HG02884 (cell line): ENCODE results near the gene SEMA4D.

Experiments used
- ATAC-seq: cut with Tn5 transposase; IDR thresholded peaks from one replicate; pipeline ENCODE4 v1.9.1; 2021; ENCODE audit warnings: mild to moderate bottlenecking, moderate library complexity; ENCODE audit not compliant: unreplicated experiment

Gene SEMA4D

DNA sequence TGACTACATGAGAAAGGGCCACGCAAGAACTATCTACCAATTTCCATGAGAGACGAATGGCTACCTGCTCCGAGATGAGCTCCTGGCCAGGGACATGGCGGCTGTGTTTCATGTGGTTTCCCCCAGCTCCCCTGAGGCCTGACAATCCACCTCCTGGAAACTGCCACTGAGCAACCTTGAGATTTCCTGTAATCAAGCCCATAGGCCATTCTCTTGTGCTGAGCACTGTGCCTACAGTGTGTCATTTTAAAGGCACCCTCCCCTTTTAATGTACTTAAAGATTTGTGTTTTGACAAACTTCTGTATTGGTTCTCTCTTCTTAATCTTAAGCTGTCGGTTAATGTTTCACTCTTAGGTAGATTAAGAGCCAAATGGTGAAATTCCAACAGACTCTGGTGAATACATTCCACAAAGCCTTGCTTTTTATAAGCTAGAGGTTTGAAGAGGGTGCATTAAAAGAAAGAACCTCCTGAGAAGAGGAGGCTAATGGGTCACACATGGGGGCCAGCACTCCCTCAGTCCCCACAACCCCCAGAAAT is 107.3 kb downstream of the SEMA4D start:
- ATAC-seq: no peak

DNA sequence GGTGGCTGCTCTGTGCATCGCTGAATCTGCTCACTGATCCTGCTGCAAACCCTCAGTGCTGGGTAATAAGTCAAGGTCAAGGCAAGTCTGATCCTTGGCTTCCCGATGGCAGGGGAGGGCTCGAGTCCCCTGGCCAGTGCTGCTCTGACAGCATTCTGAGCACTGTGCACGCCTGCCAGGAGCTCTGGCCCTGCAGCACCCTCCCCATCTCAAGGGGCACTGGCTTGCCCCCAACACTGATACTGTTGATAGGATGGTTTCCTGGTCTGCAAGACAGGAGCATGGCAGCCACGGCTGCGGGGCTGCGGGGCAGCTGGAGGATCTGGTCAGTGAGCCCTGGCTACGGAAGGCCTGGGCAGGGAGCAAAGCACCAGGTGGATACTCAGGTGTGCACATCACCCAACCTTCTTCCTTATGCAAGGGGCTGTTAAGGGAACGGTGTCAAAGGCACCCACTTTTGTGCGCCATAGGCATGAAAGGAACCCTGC is 107.8 kb downstream of the SEMA4D start:
- ATAC-seq: no peak

DNA sequence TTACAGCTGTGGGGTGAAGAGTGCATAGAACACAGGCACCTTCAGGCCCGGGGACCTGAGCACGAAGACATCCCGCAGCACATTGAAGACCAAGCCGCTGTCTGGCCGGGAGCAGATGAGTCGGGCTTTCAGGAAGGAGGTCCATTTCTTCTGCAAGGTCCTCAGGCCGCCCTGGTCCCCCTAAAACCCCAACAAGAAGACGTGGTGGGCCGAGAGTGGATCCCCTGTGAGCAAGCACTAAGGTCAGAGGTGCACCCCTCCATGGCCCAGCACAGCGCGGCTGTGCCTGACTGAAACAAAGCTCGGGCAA is 109.1 kb downstream of the SEMA4D start:
- no peak for ATAC-seq

DNA sequence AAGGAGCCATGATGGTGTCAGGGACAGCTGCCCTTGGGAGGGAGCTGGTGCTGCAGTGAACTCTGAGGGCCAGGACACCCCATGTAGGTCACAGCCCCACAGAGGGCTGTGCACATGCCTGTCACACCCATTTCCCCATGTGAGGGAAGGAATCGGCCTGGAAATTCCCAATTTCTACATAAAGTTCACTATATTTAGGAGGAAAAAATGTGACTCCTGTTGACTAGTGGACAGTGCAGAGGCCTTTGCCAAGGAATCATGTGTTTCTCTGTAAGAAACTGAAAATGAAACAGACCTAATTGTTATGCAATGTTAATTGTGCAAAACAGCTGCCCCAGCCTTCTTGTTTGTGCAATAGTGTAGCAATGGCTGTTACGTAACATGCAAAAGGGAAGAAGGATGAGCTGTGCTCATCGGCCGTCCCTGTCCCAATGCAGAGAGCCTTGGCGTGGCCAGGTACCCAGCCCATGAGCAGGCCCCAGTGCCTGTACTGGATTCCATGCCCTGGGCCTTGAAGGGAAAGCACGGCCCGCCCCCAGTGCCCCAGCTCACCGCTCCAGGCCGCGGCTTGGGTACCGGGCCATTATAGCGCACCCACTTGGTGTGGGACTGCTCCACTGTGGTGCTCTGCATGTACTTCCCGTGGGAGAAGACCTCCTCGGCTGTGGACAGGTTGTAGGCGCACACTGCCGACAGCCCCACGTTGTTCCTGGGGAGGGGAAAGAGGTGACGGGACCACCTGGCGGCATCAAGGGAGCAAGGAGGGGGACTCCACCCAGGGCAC is 109.6 kb downstream of the SEMA4D start:
- ATAC-seq: no peak

DNA sequence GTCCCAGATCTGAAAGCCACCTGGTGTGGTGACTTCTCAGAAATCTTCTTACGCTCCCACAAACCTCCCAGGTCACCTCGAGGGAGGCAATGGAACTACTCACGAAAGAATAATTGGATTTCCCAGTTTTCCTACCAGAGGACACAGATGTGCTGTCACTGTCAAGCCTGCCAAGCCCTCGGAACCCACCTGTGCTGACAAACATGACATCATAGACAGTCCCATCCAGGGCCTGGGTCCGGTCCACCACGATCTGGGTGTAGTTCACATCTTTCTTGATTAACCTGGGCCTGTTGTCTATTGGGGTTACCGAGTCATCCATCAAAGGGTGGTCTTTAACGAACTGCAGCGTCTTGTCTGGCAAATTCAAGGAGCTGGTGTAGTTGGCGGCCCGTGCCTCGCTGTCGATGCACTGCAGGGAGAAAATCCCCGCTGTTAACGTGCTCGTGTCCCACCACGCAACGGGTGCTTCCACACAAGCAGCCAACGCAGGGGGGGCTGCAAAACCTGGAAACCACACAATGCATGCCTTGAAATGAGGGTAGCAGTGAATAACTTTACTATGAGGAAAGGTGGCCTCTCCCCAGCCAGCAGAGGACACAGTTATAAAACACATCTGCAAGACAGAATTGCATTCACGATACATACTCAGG is 110.6 kb downstream of the SEMA4D start:
- no peak for ATAC-seq

DNA sequence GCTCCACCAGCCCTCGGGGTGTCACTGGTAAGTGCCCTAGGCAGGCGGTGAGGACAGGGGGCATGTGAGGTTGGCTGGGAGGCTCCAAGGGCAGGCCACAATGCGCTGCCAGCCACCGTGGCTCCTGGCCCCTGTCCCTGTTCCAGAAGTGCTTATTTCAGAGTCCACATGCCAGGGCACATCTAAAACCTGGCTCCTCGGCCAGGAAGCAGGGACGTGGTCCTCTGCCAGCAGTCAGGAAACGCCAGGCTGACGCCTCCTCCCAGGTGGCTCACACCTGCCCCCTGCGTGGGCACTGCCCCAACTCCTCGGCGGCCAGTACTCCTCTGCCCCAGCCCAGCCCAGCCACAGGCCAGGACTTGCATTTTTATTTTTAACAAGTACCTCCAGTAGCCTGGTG is 111.1 kb downstream of the SEMA4D start:
- no peak for ATAC-seq

DNA sequence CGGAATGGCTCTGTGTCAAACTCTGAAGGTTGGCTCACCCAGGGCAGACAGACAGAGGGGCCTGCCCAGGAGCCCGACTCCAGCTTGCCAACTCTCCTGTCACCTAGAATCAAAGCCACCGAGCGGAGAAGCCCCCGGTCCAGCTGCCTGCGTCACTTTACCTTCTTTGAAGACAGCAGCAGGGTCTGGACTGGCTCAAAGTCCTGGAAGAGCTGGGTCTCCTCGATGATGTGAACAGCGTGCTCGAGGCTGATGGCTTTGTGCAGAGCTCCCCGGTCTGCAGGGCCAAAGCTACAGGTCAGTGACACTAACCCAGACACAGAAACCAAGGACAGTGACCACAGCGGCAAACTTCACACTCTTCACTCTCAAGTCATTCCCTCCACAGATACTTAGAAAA is 111.7 kb downstream of the SEMA4D start:
- ATAC-seq: no peak

DNA sequence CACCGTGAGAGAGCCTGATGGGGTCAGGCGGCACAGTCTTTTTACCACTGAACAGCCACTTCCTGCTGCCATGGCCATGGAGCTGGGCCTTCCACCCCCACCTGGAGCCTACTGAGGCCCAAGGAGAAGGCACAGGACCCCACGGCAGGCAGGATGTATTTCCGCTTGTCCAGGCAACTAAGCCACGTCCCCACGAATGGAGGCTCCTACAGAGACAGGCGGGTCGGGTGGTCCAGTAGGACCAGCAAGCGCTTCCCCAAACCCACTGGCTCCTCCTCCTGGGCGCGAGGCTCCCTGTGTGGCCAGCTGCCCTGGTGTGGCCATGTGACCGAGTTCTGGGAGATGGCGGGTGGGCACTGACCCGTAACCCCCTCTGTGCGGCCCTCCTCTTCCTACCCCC is 113.1 kb downstream of the SEMA4D start:
- ATAC-seq: no peak

DNA sequence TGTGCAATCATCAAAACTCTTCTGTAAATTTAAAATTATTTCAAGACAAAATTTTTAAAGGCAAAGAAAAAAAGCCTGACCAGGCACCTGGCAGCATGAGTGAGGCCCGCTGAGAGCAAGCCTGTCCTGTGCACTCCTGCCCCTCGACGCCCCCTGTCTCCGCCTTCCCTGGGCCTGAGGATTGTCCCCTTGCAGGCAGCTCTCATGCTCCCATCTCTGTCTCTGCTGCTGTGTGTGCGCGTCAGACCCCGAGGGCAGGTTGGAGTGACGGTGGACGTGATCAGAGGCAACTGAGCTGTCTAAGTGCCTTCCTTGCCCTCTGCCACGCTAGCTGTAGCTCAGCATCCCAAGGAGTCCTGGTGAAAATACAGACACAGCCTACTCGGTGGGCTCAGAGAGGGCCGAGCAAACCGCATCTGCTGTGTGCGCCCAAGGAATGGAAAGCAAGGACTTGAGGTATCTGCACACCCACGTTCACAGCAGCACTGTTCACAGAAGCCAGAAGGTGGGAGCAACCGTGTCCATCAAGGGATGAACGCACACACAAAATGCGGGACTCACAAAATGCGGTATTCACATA is 114.1 kb downstream of the SEMA4D start:
- no peak for ATAC-seq

DNA sequence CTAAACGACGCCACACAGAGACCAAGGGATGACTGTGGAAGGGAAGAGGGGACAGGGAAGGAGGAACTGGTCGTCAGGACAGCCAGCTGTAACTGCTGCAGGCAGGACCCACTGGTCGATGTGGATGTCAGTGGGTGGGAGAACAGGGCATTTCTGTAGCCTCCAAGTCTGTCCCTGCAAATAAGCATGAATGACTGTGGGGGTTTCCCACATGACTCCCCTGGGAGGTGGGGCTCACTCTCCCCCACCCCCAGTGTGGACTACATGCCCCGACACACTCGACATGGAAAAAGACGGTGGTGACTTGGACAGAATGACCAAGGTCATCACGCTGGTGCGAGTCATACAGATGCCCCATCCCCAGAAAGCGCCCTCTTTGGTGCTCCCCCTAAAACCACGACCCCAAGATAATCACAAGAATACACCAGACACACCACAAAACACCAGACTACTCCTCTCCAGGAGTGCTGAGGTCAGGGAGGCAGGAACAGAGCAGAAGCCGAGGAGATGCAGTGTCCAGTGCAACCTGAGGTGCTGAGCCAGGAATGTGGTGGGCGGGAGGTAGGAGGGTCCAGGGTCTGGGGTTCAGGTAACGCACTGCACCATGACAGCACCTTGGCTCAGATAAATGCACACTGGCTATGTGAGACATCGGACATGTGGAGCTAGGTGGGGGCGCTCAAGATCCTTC is 114.7 kb downstream of the SEMA4D start:
- ATAC-seq: no peak

DNA sequence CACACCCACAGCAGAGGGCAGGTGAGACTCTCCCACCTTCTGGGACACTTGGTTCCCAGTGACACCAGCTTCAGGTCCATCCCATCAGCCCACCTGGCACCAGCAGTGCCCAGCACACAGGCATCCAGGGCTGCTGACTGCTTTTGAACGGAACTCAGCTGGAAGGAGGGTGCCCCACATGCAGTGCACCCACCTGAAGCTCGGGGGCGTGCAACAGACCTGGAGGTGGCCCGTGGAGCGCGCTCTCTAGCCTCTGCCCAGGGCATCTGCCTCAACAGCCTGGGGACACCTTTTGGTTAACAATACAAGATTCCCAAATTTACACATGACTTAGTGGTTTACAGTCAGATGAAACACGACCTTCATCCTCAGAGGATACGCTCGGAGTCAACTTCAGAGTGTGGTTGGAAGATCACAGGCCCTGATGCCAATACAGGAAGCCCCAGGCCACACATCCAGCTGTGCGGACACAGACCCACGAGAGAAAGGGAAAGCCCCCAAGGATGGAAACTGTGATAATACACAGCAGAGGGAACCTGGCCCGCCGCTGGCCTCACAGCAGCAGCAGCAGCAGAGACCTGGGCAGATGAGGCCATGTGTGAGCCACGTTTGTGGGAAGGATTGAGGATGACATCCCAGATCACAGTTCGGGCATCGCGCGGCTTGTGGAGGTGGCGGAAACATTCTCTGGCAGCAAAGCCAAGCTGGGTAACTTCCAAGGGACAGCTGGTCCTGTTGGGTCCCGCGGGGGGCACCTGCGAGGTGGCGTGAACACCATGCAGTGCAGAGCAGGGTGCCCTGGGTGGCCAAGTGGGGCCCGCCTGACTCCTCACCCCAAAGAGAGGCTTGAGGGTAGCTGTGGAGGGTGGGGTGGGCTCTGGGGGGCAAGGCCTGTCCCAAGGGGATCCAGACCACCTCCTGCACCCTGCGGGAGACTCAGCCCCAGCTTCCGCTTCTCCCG is 115.6 kb downstream of the SEMA4D start:
- no peak for ATAC-seq

DNA sequence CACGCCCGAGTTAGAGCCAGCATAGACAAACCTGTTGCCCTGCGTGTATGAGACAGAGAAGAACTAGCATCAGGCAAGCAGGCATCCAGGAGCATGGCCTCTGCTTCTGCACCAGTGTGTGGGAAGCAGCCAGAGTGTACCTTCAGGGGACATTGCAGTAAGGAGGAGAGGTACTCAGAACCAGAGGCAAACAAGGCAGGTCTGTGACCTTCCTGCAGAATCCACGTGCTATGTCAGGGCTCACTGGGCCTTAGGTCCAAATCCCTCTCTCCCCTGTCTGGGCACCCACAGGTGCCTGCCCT is 116.7 kb downstream of the SEMA4D start:
- no peak for ATAC-seq

DNA sequence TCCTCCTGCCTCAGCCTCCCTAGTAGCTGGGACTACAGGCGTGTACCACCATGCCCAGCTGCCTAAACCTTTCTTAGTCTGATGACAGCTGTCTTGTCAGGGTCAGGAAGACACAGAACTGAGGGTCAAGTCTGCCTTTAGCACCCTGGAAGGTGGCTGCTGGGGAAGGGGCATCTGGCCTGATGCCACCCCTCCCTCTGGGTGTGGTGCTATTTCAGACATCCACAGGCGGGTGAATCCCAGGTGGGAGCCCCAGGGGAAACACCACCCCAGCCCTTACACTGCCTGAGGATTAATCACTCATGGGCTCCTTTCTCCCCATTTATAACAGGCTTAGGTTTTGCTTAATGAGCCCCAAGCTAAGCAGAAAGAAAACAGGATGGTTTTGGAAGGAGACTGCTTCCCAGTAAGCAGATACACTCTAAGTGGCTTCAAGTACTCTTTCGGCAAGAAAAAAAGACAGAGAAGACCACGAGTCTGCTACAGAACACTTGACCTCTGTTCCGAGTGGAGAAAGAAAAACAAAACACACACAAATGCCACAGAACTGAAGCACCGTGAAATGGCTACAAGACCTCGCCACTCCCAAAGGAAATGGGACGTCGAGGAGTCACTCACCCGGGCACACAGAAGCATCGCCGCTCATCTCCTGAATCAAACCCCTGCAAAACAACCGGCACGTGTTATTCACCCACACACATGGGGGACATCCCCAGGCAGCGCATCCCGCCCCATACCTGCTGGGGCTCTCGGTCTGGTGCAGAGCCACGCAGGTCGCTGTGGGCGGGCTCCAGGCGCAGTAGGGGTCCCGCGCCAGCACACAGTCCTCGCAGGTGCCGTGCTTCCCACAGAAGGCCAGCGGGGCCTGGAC is 117.2 kb downstream of the SEMA4D start:
- no peak for ATAC-seq

DNA sequence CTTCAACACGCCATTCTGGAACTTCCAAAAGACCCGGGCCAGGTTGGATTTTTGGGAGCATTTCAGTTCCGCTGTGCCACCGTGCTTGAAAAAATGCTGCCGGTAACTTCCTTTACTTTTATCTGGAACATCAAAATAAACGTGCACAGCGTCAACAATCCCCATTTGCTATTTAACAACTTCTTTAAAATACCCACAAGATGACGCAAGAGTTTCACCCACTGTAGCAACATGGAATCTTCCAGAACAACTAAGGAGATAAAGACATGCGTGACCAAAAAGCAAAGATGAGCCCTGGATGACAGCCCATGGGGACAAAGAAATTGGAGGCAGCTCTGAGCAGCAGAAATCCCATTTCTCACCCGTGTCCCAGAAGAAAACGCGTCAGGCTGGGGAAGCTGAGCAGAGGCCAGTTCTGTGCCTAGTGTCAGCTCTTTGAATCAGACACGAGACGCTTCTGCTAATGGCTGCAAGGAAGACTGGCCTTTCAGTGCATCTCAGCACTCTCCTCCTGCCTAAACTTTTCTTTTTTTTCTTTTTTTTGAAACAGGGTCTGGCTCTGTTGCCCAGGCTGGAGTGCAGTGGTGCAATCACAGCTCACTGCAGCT is 118.3 kb downstream of the SEMA4D start:
- no peak for ATAC-seq

DNA sequence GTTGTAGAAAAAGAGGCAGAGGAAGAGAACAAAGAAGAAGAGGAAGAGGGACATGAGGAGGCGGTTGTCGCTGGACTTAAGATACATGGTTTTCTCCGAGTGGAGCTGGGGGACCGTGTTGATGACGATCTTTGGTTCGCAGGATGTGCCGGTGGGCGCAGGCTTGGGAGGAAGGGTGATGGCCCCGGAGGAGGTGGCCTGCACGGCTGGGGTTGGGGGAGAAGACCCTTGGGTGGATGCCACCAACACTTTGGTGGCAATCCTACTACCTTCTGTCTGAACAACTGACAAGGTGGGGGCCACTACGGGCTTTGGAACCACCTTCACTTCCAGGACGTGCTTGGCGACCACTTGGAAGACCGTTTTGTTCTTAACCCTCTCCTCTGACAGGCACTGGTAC is 118.9 kb downstream of the SEMA4D start:
- no peak for ATAC-seq

DNA sequence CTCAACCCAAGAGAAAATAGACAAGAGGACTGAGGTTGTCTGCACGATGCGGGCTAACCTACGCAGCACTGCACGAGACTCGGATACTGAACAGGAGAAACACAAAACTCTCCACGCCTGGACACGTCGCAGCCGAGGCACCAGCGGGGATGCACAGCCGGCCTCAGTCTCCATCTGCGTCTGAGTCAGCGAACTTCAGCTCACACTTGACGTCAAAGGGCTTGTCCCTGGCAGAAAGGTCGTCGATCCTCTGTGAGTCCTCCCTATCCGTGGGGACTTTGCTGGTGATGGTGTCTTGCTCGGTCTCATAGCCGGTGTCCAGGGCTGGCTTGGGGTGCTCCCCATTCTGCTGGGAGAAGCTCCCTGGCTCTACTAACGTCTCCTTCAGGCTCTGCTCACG is 119.4 kb downstream of the SEMA4D start:
- ATAC-seq: no peak

DNA sequence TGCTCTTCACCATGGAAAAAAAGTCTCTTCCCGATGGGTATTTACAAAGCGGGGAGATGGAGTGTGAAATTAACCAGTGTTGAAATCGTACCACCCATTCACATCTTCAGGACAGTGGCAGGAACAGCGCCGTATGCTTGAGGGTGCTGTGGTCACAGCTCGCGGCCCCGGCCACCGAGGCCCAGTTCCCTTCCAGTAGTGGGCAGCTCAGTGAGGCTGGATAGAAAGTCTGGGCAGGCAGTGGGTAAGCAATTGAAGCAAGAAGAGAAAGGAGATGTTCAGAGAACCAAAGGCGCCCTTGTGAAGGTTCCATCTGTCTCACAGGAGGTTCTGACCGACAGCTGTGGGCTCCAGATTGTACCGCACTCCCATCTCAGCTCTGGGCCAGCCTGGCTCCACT is 120.5 kb downstream of the SEMA4D start:
- no peak for ATAC-seq

DNA sequence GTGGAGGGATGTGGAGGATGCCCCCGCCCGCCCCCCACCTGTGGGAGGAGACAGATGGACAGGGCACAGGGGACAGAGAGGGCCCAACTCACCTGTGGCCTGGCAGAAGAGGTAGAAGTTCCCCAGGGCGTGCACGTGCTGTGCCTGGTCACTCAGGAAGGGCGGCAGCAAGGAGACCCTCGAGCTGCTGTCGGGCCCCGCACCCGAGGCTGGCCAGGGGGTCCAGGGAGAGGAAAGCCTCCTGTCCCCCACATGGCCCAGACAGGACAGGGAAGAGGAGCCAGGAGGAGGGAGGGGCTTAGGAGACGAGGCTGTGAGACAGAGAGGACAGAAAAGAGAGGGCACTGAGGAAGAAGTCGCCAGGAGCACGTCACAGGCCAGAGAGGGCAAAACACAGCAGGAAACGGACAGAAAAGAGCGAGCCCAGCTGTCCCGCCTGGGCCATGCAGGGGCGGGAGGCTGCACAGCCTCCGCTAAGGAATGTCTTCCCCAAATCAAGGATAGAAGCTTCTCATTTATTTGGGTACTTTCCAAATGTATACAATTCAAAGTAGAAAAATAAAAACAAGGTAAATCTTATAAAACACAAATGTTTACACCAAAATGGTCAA is 121.1 kb downstream of the SEMA4D start:
- ATAC-seq: no peak

DNA sequence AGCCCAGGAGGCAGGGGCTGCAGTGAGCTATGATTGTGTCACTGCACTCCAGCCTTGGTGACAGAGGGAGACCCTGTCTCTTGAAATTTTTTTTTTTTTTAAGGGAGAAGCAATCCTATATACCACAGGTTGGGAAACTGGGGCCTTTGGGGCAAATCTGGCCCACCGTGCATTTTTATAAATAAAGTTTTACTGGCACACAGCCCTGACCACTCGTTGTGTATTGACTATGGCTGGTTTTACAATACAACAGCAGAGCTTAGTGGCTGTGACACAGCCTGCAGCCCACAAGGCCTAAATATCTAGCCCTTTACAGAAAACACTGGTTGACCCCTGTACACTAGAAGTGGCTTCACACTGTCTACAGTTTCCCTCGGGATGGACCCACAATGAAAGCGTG is 121.6 kb downstream of the SEMA4D start:
- ATAC-seq: no peak
